Thyroid gland (tissue), 4 donors: ENCODE data around the gene MYMK.

Experiments used
- POLR2A ChIP-seq, 2 donors: fragments of 450-650 bp; IDR thresholded peaks; one replicate each; pipeline ENCODE4 v1.6.1; 2017; ENCODE audit warnings: antibody characterized with exemption in 2 of 2, mild to moderate bottlenecking in 2 of 2, moderate library complexity in 1 of 2
- TF ChIP-seq, protein P1 (sequence below), 6 experiments: fragments of 200-600 bp in 3 of 6; fragments of 450-650 bp in 3 of 6; sonication (generic) in 3 of 6; IDR thresholded peaks; one replicate each; pipeline ENCODE4 v1.5.1; 2016 to 2019; ENCODE audit warnings: antibody characterized with exemption in 6 of 6, mild to moderate bottlenecking in 2 of 6, inconsistent platforms in 1 of 6, moderate library complexity in 1 of 6

GRCh38 chr9:133496861-133497842 lies 27.6 kb downstream of the MYMK start:
- TF ChIP-seq, protein P1, sequence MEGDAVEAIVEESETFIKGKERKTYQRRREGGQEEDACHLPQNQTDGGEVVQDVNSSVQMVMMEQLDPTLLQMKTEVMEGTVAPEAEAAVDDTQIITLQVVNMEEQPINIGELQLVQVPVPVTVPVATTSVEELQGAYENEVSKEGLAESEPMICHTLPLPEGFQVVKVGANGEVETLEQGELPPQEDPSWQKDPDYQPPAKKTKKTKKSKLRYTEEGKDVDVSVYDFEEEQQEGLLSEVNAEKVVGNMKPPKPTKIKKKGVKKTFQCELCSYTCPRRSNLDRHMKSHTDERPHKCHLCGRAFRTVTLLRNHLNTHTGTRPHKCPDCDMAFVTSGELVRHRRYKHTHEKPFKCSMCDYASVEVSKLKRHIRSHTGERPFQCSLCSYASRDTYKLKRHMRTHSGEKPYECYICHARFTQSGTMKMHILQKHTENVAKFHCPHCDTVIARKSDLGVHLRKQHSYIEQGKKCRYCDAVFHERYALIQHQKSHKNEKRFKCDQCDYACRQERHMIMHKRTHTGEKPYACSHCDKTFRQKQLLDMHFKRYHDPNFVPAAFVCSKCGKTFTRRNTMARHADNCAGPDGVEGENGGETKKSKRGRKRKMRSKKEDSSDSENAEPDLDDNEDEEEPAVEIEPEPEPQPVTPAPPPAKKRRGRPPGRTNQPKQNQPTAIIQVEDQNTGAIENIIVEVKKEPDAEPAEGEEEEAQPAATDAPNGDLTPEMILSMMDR (IDR thresholded peaks at IDR 0.05): no peak
- TF ChIP-seq POLR2A (IDR thresholded peaks at IDR 0.05): no peak
